IMR-90 (cell line): ENCODE results near the gene PF4V1. TPM values are rescaled to one million over a fixed set of nuclear protein-coding genes. Genes with fewer than 3 reads are reported as not detected.
A peak's percentile ranks its signal among the peaks of the same experiment; 100 is the strongest.

ENCODE experiments used
- ATAC-seq: fragments of 200-7000 bp; cut with Tn5 transposase; 2 replicates; pipeline ENCODE4 v1.9.1; 2020; ENCODE audit warnings: low read depth, mild to moderate bottlenecking, moderate library complexity
- BruUV-seq: library from RNA; stranded (reverse); fragments of 400-500 nt; replicated peaks from 2 replicates; lab custom pipeline; 2021; lab: Mats Ljungman, UMichigan
- CTCF ChIA-PET: fragments of 300-600 bp; formaldehyde crosslinking; extraction: SDS; loops from one replicate; lab custom pipeline; 2021; ENCODE audit warnings: antibody characterized with exemption; lab: Yijun Ruan, JAX
- POLR2A ChIA-PET: fragments of 300-600 bp; sonication (Branson Sonifier 250); formaldehyde crosslinking; loops from one replicate; lab custom pipeline; 2022; ENCODE audit warnings: antibody characterized with exemption; ENCODE audit not compliant: unreplicated experiment; lab: Charles Lee
- DNase-seq: peaks from one replicate; pipeline ENCODE4 v3.0.0; 2013
- H2AFZ ChIP-seq: replicated peaks from 2 replicates; pipeline ENCODE3; 2013; ENCODE audit warnings: low read length, mild to moderate bottlenecking; ENCODE audit not compliant: poor library complexity
- H2AK5ac ChIP-seq: 2 replicates; pipeline ENCODE4 v1.6.1; 2013; ENCODE audit warnings: low read depth, low read length, inconsistent platforms
- H2AK9ac ChIP-seq: replicated peaks from 2 replicates; pipeline ENCODE3; 2013; ENCODE audit warnings: mild to moderate bottlenecking, low read depth, low read length, moderate library complexity; ENCODE audit not compliant: poor library complexity
- H2BK120ac ChIP-seq: 2 replicates; pipeline ENCODE4 v1.6.1; 2013; ENCODE audit warnings: low read depth, low read length, inconsistent platforms
- H2BK15ac ChIP-seq: 3 replicates; pipeline ENCODE4 v1.6.1; 2013; ENCODE audit warnings: low read depth, low read length, inconsistent platforms
- H2BK20ac ChIP-seq: 2 replicates; pipeline ENCODE4 v1.6.1; 2013; ENCODE audit warnings: low read depth, mild to moderate bottlenecking, inconsistent platforms, low read length, moderate library complexity
- H2BK5ac ChIP-seq: 2 replicates; pipeline ENCODE4 v1.6.1; 2013; ENCODE audit warnings: mild to moderate bottlenecking, low read depth, low read length, inconsistent platforms; ENCODE audit not compliant: poor library complexity, severe bottlenecking
- H3K14ac ChIP-seq: replicated peaks from 2 replicates; pipeline ENCODE4 v1.6.1; 2013; ENCODE audit warnings: low read depth, low read length, inconsistent platforms
- H3K18ac ChIP-seq: 2 replicates; pipeline ENCODE4 v1.6.1; 2013; ENCODE audit warnings: low read depth, low read length, control low read depth
- H3K23ac ChIP-seq: 2 replicates; pipeline ENCODE4 v1.6.1; 2013; ENCODE audit warnings: low read depth, low read length, inconsistent platforms
- H3K27ac ChIP-seq: 2 replicates; pipeline ENCODE4 v1.5.1; 2013; ENCODE audit warnings: mild to moderate bottlenecking, control low read depth, low read length; ENCODE audit not compliant: insufficient read depth
- H3K27me3 ChIP-seq: 2 replicates; pipeline ENCODE4 v1.6.1; 2013; ENCODE audit warnings: low read length; ENCODE audit not compliant: control insufficient read depth, insufficient read depth
- H3K36me3 ChIP-seq: 2 replicates; pipeline ENCODE4 v1.6.1; 2013; ENCODE audit warnings: low read length, mixed read lengths; ENCODE audit not compliant: control insufficient read depth, insufficient read depth
- H3K4ac ChIP-seq: 2 replicates; pipeline ENCODE4 v1.6.1; 2013; ENCODE audit warnings: low read depth, low read length, inconsistent platforms
- H3K4me1 ChIP-seq: 2 replicates; pipeline ENCODE4 v1.6.1; 2013; ENCODE audit warnings: low read length, mixed read lengths; ENCODE audit not compliant: control insufficient read depth, insufficient read depth
- H3K4me2 ChIP-seq: 2 replicates; pipeline ENCODE4 v1.6.1; 2013; ENCODE audit warnings: low read depth, mild to moderate bottlenecking, control low read depth, low read length, moderate library complexity
- H3K4me3 ChIP-seq: 2 replicates; pipeline ENCODE4 v1.5.1; 2013; ENCODE audit warnings: low read depth, mild to moderate bottlenecking, control low read depth, low read length, moderate library complexity; ENCODE audit not compliant: insufficient read depth
- H3K56ac ChIP-seq: 2 replicates; pipeline ENCODE4 v1.6.1; 2013; ENCODE audit warnings: low read length, inconsistent platforms; ENCODE audit not compliant: insufficient read depth; ENCODE audit errors: extremely low read depth
- H3K79me1 ChIP-seq, 2 experiments: 2 replicates each; pipeline ENCODE4 v1.6.1; 2013; ENCODE audit warnings: low read length in 2 of 2, inconsistent platforms in 1 of 2, low read depth in 1 of 2
- H3K9ac ChIP-seq: 2 replicates; pipeline ENCODE4 v1.6.1; 2013; ENCODE audit warnings: low read depth, low read length, control low read depth
- H3K9me1 ChIP-seq: 2 replicates; pipeline ENCODE4 v1.6.1; 2013; ENCODE audit warnings: low read length, inconsistent platforms; ENCODE audit not compliant: insufficient read depth
- H3K9me3 ChIP-seq: 2 replicates; pipeline ENCODE4 v1.6.1; 2013; ENCODE audit warnings: low read length; ENCODE audit not compliant: control insufficient read depth, insufficient read depth
- H4K20me1 ChIP-seq: 2 replicates; pipeline ENCODE4 v1.6.1; 2013; ENCODE audit warnings: low read length, inconsistent platforms; ENCODE audit not compliant: insufficient read depth
- H4K5ac ChIP-seq: 2 replicates; pipeline ENCODE4 v1.6.1; 2013; ENCODE audit warnings: mild to moderate bottlenecking, low read depth, low read length, control low read depth
- H4K8ac ChIP-seq, 2 experiments: 2 replicates each; pipeline ENCODE4 v1.6.1; 2013; ENCODE audit warnings: low read depth in 2 of 2, low read length in 2 of 2, control low read depth in 1 of 2, inconsistent platforms in 1 of 2
- H4K91ac ChIP-seq: 2 replicates; pipeline ENCODE4 v1.6.1; 2013; ENCODE audit warnings: low read depth, low read length, inconsistent platforms; ENCODE audit not compliant: insufficient read depth
- BHLHE40 ChIP-seq: fragments of 150-350 bp; IDR thresholded peaks from 2 replicates; pipeline ENCODE4 v1.6.1; 2016; ENCODE audit warnings: mild to moderate bottlenecking, low read depth, low read length
- CEBPB ChIP-seq: IDR thresholded peaks from 2 replicates; pipeline ENCODE4 v1.6.1; 2012; ENCODE audit warnings: low read depth, low read length, improper control_type of control experiment
- CHD1 ChIP-seq: IDR thresholded peaks from 2 replicates; pipeline ENCODE4 v1.6.1; 2012; ENCODE audit warnings: low read depth, low read length, improper control_type of control experiment
- FOS ChIP-seq: fragments of 150-350 bp; IDR thresholded peaks from 2 replicates; pipeline ENCODE4 v1.6.1; 2016; ENCODE audit warnings: low read depth, low read length
- MAFK ChIP-seq: IDR thresholded peaks from 2 replicates; pipeline ENCODE4 v1.6.1; 2012; ENCODE audit warnings: low read depth, low read length, improper control_type of control experiment
- MAZ ChIP-seq: IDR thresholded peaks from 2 replicates; pipeline ENCODE4 v1.6.1; 2012; ENCODE audit warnings: low read depth, mild to moderate bottlenecking, low read length, improper control_type of control experiment, moderate library complexity, borderline replicate concordance
- MXI1 ChIP-seq: IDR thresholded peaks from 2 replicates; pipeline ENCODE4 v1.6.1; 2012; ENCODE audit warnings: low read depth, mild to moderate bottlenecking, low read length, moderate library complexity, borderline replicate concordance
- NFE2L2 ChIP-seq: fragments of 150-350 bp; IDR thresholded peaks from 2 replicates; pipeline ENCODE4 v1.6.1; 2016; ENCODE audit warnings: low read depth, mild to moderate bottlenecking, low read length
- POLR2A ChIP-seq: IDR thresholded peaks from 2 replicates; pipeline ENCODE4 v1.6.1; 2012; ENCODE audit warnings: mild to moderate bottlenecking, low read depth, low read length
- RAD21 ChIP-seq: IDR thresholded peaks from 2 replicates; pipeline ENCODE4 v1.6.1; 2012; ENCODE audit warnings: low read length, improper control_type of control experiment
- RCOR1 ChIP-seq: IDR thresholded peaks from 2 replicates; pipeline ENCODE4 v1.6.1; 2012; ENCODE audit warnings: mild to moderate bottlenecking, low read length, improper control_type of control experiment; ENCODE audit not compliant: insufficient replicate concordance
- SMC3 ChIP-seq: fragments of 150-350 bp; IDR thresholded peaks from 2 replicates; pipeline ENCODE4 v1.6.1; 2016; ENCODE audit warnings: low read depth, mild to moderate bottlenecking, antibody characterized with exemption, low read length, moderate library complexity
- WGBS, 2 experiments: methylation state at CpG; one replicate each; pipeline versions ENCODE4 v1.1.5 to v1.1.7; 2013; ENCODE audit warnings: missing lambda C conversion rate in 2 of 2; ENCODE audit not compliant: insufficient read length in 1 of 2; ENCODE audit errors: extremely low coverage in 2 of 2; 5-methylcytosine and 5-hydroxymethylcytosine counted together
- dilution Hi-C: fragments of 300-500 bp; cut with HindIII; formaldehyde crosslinking; loops from one replicate; pipeline ENCODE4 v1.14.3; 2018; ENCODE audit warnings: low sequenced_read_pairs; ENCODE audit not compliant: unreplicated experiment
- in situ Hi-C: fragments of 300-500 bp; cut with MboI; formaldehyde crosslinking; loops from 3 replicates; pipeline ENCODE4 v1.14.3; 2019; ENCODE audit warnings: low sequenced_read_pairs, inconsistent platforms, mixed read lengths
- intact Hi-C: fragments of 100-400 bp; cut with micrococcal nuclease; formaldehyde crosslinking; loops from 2 replicates; pipeline ENCODE4 v1.10.0; 2022
- polyA plus RNA-seq, 3 experiments: library from polyadenylated mRNA; depleted of rRNA; stranded (reverse); fragments of >200 nt; gene quantifications; 2 replicates each; pipeline ENCODE4 v1.2.3, GENCODE V29; 2012; ENCODE audit warnings: low replicate concordance in 1 of 3
- total RNA-seq: library from RNA; depleted of rRNA; stranded (reverse); fragments of >200 nt; gene quantifications from 2 replicates; pipeline ENCODE4 v1.2.3, GENCODE V29; 2012
- TF ChIP-seq, protein P1 (sequence below): conservative IDR thresholded peaks from 2 replicates; pipeline ENCODE4 v1.5.1; 2012; ENCODE audit warnings: mild to moderate bottlenecking, low read depth, low read length, improper control_type of control experiment
- TF ChIP-seq, protein P2 (sequence below): fragments of 150-350 bp; IDR thresholded peaks from 2 replicates; pipeline ENCODE4 v1.6.1; 2016; ENCODE audit warnings: low read depth, mild to moderate bottlenecking, low read length, moderate library complexity, borderline replicate concordance
- TF ChIP-seq, protein P3 (sequence below): fragments of 150-350 bp; IDR thresholded peaks from 2 replicates; pipeline ENCODE4 v1.6.1; 2017; ENCODE audit warnings: mild to moderate bottlenecking, antibody characterized with exemption, low read length, low read depth

The PF4V1 gene
- total and polyA plus RNA-seq, 2 of the 4 experiments (the other 2 are of a cell fraction), result not detected

DNA sequence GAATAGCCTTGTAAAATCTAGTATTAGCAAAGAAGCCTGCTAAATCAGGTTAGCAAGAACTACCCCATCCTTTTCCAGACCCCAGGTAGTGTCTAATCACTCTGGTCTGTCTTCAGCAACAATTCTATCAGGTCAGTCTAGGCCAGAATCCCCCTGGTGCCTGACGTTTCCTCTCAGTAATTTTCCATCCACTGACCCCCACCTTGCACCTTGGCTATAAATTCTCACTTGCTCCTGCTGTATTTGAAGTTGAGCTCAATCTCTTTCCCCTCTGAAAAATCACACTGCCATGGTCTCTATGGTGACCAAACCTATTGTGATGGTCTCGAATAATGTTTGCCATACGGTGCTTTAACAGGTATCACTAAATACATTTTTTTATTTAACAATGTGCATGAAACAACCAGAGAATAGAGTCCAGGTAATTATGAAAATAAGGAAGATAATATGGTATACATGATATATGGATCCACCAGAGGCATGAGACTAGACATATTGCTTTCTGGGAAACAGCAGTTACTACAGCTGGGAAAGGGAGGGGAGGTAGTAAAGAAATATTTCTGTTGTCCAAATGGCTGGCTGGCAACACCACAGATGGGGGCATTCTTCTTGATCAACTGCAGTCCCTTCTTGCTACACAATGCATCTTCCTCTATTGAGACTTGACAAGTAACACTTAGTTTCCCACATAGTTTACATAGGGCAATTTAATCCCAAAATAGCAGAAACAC, 49.9 kb downstream of the PF4V1 start:
- H2BK120ac ChIP-seq, result no peak overlapping the region
- ChIA-PET POLR2A (no interaction called here), CTCF (no interaction called here)
- intact Hi-C loops, result no loop called here
- dilution Hi-C loops, result no loop called here
- no peaks in the 10 kb centered on the region for H3K79me1 ChIP-seq
- no peak for ATAC-seq
- no peak overlapping the region for H3K56ac ChIP-seq
- H2BK20ac ChIP-seq, result no peak overlapping the region
- no peak overlapping the region for H4K5ac ChIP-seq
- TF ChIP-seq SMC3 (no peak), RCOR1 (no peak), MAFK (no peak), NFE2L2 (no peak), MXI1 (no peak), BHLHE40 (no peak), CHD1 (no peak), POLR2A (no peak), RAD21 (no peak), CEBPB (no peak), FOS (no peak), MAZ (no peak)
- TF ChIP-seq, protein P1, sequence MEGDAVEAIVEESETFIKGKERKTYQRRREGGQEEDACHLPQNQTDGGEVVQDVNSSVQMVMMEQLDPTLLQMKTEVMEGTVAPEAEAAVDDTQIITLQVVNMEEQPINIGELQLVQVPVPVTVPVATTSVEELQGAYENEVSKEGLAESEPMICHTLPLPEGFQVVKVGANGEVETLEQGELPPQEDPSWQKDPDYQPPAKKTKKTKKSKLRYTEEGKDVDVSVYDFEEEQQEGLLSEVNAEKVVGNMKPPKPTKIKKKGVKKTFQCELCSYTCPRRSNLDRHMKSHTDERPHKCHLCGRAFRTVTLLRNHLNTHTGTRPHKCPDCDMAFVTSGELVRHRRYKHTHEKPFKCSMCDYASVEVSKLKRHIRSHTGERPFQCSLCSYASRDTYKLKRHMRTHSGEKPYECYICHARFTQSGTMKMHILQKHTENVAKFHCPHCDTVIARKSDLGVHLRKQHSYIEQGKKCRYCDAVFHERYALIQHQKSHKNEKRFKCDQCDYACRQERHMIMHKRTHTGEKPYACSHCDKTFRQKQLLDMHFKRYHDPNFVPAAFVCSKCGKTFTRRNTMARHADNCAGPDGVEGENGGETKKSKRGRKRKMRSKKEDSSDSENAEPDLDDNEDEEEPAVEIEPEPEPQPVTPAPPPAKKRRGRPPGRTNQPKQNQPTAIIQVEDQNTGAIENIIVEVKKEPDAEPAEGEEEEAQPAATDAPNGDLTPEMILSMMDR, result no peak
- TF ChIP-seq, protein P2, sequence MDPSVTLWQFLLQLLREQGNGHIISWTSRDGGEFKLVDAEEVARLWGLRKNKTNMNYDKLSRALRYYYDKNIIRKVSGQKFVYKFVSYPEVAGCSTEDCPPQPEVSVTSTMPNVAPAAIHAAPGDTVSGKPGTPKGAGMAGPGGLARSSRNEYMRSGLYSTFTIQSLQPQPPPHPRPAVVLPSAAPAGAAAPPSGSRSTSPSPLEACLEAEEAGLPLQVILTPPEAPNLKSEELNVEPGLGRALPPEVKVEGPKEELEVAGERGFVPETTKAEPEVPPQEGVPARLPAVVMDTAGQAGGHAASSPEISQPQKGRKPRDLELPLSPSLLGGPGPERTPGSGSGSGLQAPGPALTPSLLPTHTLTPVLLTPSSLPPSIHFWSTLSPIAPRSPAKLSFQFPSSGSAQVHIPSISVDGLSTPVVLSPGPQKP, result no peak
- TF ChIP-seq, protein P3, sequence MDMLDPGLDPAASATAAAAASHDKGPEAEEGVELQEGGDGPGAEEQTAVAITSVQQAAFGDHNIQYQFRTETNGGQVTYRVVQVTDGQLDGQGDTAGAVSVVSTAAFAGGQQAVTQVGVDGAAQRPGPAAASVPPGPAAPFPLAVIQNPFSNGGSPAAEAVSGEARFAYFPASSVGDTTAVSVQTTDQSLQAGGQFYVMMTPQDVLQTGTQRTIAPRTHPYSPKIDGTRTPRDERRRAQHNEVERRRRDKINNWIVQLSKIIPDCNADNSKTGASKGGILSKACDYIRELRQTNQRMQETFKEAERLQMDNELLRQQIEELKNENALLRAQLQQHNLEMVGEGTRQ, result no peak
- H4K8ac ChIP-seq, result no peak overlapping the region
- no peak overlapping the region for H3K4ac ChIP-seq
- no peaks in the 10 kb centered on the region for H3K36me3 ChIP-seq
- H3K4me1 ChIP-seq, result no peaks in the 10 kb centered on the region
- peaks cover 11% of the 10 kb centered on the region; the same call in 1 of the 2 replicates for H3K27me3 ChIP-seq
- no peak overlapping the region for H3K23ac ChIP-seq
- no peak overlapping the region for H4K91ac ChIP-seq
- BruUV-seq, result no TSS peak
- H3K18ac ChIP-seq, result no peak overlapping the region
- no peaks in the 10 kb centered on the region for H3K9me1 ChIP-seq
- H3K14ac ChIP-seq, result no peak overlapping the region
- peak overlapping the region; percentile 63; the same call in 1 of the 3 replicates for H2BK15ac ChIP-seq
- H3K4me2 ChIP-seq, result no peak overlapping the region
- no CpG with 5 or more reads among the region's 3 CpGs for WGBS, 2 experiments
- H4K20me1 ChIP-seq, result no peaks in the 10 kb centered on the region
- no peak overlapping the region for H3K27ac ChIP-seq
- H2BK5ac ChIP-seq, result no peak overlapping the region
- no peak overlapping the region for H2AK9ac ChIP-seq
- in situ Hi-C loops, result no loop called here
- H3K9me3 ChIP-seq, result no peaks in the 10 kb centered on the region
- no peak for DNase-seq
- H2AK5ac ChIP-seq, result no peak overlapping the region
- no peak overlapping the region for H3K4me3 ChIP-seq
- no peak overlapping the region for H2AFZ ChIP-seq
- no peak overlapping the region for H3K9ac ChIP-seq
